HT1080 (cell line): ENCODE data around the gene DAZAP2. TPM values are rescaled to one million over a fixed set of nuclear protein-coding genes. Genes with fewer than 3 reads are reported as not detected.
"Not testable (repeated sequence)": the region's sequence is repeated elsewhere in the genome, so short reads cannot be mapped to it uniquely, and the experiment has no call there.

ENCODE experiments used
- DNase-seq: peaks from one replicate; pipeline ENCODE4 v3.0.0-alpha.2; 2015; ENCODE audit warnings: low read depth
- total RNA-seq: library from RNA; depleted of rRNA; stranded (reverse); fragments of >200 nt; shearing (Covaris generic); gene quantifications from 2 replicates; pipeline ENCODE4 v1.2.3, GENCODE V29; 2014

Gene DAZAP2
- total RNA-seq, 1 experiment from 2014 or later, result 197 TPM

GRCh38 chr12:51247523-51248206 lies 9.0 kb downstream of the DAZAP2 start:
- no peak for DNase-seq

- no peak for DNase-seq
Measured at GRCh38 chr12:51253276-51253675, 14.7 kb downstream of the DAZAP2 start.

- no peak for DNase-seq
Measured at GRCh38 chr12:51254536-51254935, 15.9 kb downstream of the DAZAP2 start.

- DNase-seq, result not testable (repeated sequence)
Measured at GRCh38 chr12:51259600-51259999, 21.0 kb downstream of the DAZAP2 start.

DNA sequence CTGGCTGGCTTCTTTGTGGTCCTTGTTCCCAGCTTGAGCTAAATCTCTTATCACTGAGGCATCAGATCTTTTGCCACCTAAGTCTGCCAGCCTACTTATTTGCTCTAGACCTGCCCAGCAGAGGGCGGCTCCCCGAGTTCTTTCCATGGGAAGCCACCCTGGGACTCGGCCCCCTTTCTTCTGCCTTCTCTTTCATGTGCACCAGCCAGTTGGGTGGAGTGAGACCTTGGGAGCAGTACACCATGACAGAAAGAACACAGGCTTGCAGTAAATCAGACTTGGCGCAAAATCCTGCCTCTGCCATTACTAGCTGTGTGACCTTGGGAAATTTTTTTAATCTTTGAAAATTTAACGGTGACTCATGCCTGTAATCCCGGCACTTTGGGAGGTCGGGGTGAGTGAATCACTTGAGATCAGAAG lies 24.1 kb downstream of the DAZAP2 start:
- DNase-seq, result peak; percentile 80

- no peak for DNase-seq
Measured at GRCh38 chr12:51263341-51263740, 24.7 kb downstream of the DAZAP2 start.

DNA sequence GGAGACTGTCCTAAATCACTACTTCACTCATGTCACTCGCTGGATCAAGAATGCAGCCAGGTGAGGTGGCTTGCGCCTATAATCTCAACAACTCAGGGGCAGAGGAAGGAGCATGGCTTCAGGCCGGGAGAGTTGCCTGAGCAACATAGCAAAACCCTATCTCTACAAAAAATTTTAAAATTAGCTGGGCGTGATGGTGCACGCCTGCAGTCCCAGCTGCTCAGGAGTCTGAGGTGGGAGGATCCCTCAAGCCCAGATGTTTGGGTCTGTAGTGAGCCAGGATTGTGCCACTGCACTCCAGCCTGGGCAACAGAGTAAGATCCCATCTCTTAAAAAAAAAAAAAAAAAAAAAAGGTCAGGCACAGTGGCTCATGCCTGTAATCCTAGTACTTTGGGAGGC lies 25.7 kb downstream of the DAZAP2 start:
- DNase-seq, result no peak

DNA sequence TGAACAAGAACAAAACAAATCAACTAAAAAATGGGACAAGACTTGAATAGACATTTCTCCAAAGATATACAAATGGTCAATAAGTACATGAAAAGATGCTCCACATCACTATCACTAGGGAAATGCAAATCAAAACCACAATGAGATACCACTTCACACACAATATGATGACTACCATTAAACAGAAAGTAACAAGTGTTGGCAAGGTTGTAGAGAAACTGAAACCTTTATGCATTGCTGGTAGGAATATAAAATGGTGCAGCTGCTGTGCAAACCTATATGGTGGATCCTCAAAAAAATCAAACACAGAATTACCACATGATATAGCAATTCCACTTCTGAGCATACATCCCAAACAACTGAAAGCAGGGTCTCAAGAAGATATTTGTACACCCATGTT lies 26.4 kb downstream of the DAZAP2 start:
- DNase-seq, result no peak

GRCh38 chr12:51269174-51270066 lies 30.8 kb downstream of the DAZAP2 start:
- peak; percentile 40 for DNase-seq

DNA sequence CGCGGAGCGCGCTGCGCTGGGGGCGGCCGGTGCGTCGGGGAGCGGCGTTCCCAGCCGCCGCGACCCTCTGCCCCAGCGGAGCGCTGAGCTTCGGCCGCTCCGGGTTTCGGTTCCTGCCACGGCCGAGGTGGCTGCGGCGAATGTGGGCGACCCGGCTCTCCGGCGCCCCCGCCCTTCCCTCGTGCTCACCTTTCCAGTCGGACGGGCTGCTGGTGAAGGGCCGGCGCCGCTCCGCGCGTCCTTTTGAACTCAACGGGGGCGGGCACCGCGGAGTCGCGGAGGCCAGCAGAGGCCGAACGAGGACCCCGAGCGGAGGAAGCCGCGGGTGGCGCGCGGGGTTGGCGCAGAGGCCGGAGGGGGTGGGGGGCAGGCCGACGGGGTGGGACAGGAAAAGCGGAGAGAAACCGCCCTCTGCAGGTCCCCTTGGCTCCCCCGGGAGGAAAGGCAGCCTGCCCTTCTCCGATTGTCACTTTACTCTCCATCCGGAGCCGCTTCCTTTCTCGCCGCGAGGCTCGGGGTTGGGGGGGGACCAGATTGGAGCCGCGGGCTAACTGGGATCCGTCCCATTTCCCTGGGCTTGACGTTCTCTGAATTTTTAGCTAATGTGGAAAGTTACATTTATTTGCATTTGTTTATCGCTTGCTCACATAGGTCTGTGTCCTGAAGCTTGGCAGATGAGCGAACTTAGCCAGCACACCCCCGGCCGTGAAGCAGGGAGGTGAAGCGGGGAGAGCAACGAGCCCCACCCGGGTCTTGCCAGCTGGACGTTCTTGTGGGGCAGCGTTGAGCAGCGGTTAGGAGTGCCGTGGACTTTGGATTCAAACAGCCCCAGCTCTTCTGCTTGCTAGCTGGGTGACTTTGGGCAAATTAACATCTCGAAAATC lies 31.7 kb downstream of the DAZAP2 start, which contains the start of gene SMAGP:
TSS of gene SMAGP (minus strand) at position 349 of the 884 bp plus-strand sequence. CDS start 1,137 bp downstream, outside the sequence.
- peak; percentile 57 for DNase-seq

DNA sequence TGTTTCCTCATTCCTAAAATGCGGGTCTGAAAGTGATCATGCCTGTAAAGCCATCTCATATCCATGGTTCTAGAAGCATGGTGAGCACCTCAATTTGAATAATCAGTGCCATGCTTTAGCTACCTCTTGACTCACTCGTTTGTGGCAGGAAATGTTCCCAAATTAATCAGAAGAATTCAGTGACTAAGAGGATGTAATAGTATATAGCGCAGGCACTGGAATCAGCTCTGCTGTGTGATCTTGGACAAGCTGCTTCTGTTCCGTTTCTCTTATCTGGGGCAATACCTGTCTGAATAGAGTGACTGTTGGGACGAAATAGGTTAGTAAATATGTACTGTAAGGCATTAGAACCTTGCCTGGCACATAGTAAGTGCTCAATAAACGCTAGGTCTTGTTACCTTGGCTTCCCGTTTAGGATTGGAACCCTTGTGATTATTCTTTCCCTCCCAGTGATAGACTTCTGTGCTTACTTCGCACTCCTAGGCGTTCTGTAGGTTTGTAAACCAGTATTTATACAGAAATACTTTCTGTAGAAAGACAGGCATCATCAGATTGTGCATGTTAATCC lies 32.4 kb downstream of the DAZAP2 start:
- peak; percentile 91 for DNase-seq

DNA sequence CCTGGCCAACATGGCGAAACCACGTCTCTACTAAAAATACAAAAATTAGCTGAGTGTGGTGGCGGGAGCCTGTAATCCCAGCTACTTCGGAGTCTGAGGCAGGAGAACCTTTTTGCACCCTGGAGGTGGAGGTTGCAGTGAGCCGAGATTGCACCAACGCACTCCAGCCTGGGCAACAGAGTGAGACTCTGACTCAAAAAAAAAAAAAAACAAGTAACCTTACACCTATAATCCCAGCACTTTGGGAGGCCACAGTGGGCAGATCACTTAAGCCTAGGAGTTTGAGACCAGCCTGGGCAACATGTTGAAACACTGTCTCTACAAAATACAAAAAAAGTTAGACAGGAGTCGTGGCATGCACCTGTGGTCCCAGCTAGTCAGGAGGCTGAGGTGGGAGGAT lies 34.2 kb downstream of the DAZAP2 start:
- not testable (repeated sequence) for DNase-seq

- DNase-seq, result no peak
Measured at GRCh38 chr12:51275088-51275487, 36.5 kb downstream of the DAZAP2 start.

DNA sequence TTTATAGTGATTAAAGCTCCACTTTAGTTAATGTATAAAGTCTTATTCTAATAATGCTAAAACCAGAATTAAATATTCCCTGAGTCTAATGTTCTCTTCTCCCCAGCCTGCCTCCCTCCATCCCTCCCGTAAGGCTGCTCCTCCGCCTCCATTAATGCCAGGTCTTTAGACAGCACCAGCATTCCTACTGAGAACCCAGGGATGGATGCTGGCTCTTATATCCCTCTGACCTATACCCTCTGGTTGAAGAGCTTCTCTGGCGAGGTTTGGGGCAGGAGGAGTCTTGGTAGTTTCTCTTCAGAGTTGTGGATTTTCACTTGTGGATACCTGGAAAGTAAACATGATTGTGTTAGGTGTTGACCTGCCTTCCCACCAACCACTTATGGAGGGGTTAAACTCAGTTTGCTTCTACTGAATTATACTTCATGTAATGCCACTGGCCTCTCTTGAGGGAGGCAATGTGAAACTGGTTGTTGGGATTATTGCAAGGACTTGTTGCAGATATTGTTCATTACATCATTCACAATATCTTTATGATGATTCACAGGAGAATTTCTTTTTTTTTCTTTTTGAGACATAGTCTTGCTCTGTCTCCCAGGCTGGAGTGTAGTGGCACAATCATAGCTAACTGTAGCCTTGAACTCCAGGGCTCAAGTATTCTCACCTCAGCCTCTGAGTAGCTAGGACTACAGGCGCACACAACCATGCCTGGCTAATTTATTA lies 42.7 kb downstream of the DAZAP2 start:
- DNase-seq, result peak; percentile 47

DNA sequence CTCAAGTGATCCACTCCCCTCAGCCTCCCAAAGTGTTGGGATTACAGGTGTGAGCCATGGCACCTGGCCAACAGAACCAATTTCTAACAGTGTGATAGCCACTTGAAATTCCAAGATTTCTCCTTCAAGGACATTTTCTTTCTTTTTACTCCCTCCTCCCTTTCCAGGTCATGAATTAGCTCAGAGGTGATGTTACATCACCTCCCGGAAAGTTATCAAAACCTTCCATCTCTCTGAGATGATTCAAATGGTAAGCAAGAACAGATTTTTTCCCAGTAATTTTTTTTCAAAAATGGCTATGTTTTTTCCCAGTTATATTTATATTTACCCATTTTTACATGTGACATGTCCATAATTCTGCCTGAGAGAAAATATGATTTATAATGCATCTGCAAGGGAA lies 47.2 kb downstream of the DAZAP2 start:
- DNase-seq, result no peak

DNA sequence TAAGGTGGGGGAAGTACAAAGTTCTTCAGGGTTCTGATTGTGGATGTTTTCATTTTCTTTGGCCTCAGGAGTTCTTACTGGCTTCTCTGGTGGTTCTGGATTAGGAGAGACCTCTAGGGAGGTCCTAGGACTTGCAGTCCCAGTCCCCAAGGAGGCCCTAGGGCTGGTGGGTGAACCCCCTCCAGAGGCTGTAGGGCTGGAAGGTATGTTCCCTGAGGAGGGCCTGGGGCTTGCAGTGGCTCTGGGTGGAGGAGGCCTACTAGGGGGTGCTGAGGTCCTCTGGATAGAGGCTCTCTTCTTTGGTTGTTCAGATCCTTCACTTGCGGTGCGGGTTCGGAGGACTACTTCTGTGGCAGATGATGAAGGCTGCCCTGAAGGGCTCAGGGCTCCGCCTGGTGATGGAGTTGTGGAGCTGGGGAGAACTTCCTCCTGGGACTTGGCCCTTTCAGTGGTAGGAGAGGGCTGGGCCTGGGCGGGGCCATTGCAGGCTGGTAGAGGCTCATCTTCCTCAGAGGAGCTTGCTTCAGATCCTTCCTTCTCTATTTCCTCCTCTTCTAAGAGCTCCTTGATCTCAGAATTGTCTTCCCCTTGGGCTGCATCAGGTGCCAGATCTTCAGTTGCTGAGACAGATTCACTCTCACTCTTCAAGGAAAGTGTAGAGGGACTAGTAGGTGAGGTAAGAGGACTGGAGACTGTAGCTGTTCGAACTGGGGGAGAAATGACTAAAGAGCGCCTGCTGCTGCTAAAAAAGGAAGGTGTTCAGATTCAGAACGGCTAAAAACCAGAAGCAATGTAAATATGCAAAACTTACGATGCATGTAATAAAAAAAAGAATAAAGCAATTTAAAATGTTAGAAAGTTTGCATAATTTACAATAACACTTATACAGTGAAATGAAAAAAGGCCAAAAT lies 53.2 kb downstream of the DAZAP2 start:
- peak; percentile 30 for DNase-seq
